IMR-90 (cell line): Measurements from ENCODE around the gene ETV3L. TPM values are rescaled to one million over a fixed set of nuclear protein-coding genes. Genes with fewer than 3 reads are reported as not detected.

Experiments
- ATAC-seq: fragments of 200-7000 bp; cut with Tn5 transposase; 2 replicates; pipeline ENCODE4 v1.9.1; 2020; ENCODE audit warnings: low read depth, mild to moderate bottlenecking, moderate library complexity
- BruUV-seq: library from RNA; stranded (reverse); fragments of 400-500 nt; replicated peaks from 2 replicates; lab custom pipeline; 2021; lab: Mats Ljungman, UMichigan
- CTCF ChIA-PET: fragments of 300-600 bp; formaldehyde crosslinking; extraction: SDS; loops from one replicate; lab custom pipeline; 2021; ENCODE audit warnings: antibody characterized with exemption; lab: Yijun Ruan, JAX
- POLR2A ChIA-PET: fragments of 300-600 bp; sonication (Branson Sonifier 250); formaldehyde crosslinking; loops from one replicate; lab custom pipeline; 2022; ENCODE audit warnings: antibody characterized with exemption; ENCODE audit not compliant: unreplicated experiment; lab: Charles Lee
- DNase-seq: peaks from one replicate; pipeline ENCODE4 v3.0.0; 2013
- H2AFZ ChIP-seq: replicated peaks from 2 replicates; pipeline ENCODE3; 2013; ENCODE audit warnings: low read length, mild to moderate bottlenecking; ENCODE audit not compliant: poor library complexity
- H2AK5ac ChIP-seq: 2 replicates; pipeline ENCODE4 v1.6.1; 2013; ENCODE audit warnings: low read depth, low read length, inconsistent platforms
- H2AK9ac ChIP-seq: replicated peaks from 2 replicates; pipeline ENCODE3; 2013; ENCODE audit warnings: mild to moderate bottlenecking, low read depth, low read length, moderate library complexity; ENCODE audit not compliant: poor library complexity
- H2BK120ac ChIP-seq: 2 replicates; pipeline ENCODE4 v1.6.1; 2013; ENCODE audit warnings: low read depth, low read length, inconsistent platforms
- H2BK15ac ChIP-seq: 3 replicates; pipeline ENCODE4 v1.6.1; 2013; ENCODE audit warnings: low read depth, low read length, inconsistent platforms
- H2BK20ac ChIP-seq: 2 replicates; pipeline ENCODE4 v1.6.1; 2013; ENCODE audit warnings: low read depth, mild to moderate bottlenecking, inconsistent platforms, low read length, moderate library complexity
- H2BK5ac ChIP-seq: 2 replicates; pipeline ENCODE4 v1.6.1; 2013; ENCODE audit warnings: mild to moderate bottlenecking, low read depth, low read length, inconsistent platforms; ENCODE audit not compliant: poor library complexity, severe bottlenecking
- H3K14ac ChIP-seq: replicated peaks from 2 replicates; pipeline ENCODE4 v1.6.1; 2013; ENCODE audit warnings: low read depth, low read length, inconsistent platforms
- H3K18ac ChIP-seq: 2 replicates; pipeline ENCODE4 v1.6.1; 2013; ENCODE audit warnings: low read depth, low read length, control low read depth
- H3K23ac ChIP-seq: 2 replicates; pipeline ENCODE4 v1.6.1; 2013; ENCODE audit warnings: low read depth, low read length, inconsistent platforms
- H3K27ac ChIP-seq: 2 replicates; pipeline ENCODE4 v1.5.1; 2013; ENCODE audit warnings: mild to moderate bottlenecking, control low read depth, low read length; ENCODE audit not compliant: insufficient read depth
- H3K27me3 ChIP-seq: 2 replicates; pipeline ENCODE4 v1.6.1; 2013; ENCODE audit warnings: low read length; ENCODE audit not compliant: control insufficient read depth, insufficient read depth
- H3K36me3 ChIP-seq: 2 replicates; pipeline ENCODE4 v1.6.1; 2013; ENCODE audit warnings: low read length, mixed read lengths; ENCODE audit not compliant: control insufficient read depth, insufficient read depth
- H3K4ac ChIP-seq: 2 replicates; pipeline ENCODE4 v1.6.1; 2013; ENCODE audit warnings: low read depth, low read length, inconsistent platforms
- H3K4me1 ChIP-seq: 2 replicates; pipeline ENCODE4 v1.6.1; 2013; ENCODE audit warnings: low read length, mixed read lengths; ENCODE audit not compliant: control insufficient read depth, insufficient read depth
- H3K4me2 ChIP-seq: 2 replicates; pipeline ENCODE4 v1.6.1; 2013; ENCODE audit warnings: low read depth, mild to moderate bottlenecking, control low read depth, low read length, moderate library complexity
- H3K4me3 ChIP-seq: 2 replicates; pipeline ENCODE4 v1.5.1; 2013; ENCODE audit warnings: low read depth, mild to moderate bottlenecking, control low read depth, low read length, moderate library complexity; ENCODE audit not compliant: insufficient read depth
- H3K56ac ChIP-seq: 2 replicates; pipeline ENCODE4 v1.6.1; 2013; ENCODE audit warnings: low read length, inconsistent platforms; ENCODE audit not compliant: insufficient read depth; ENCODE audit errors: extremely low read depth
- H3K79me1 ChIP-seq, 2 experiments: 2 replicates each; pipeline ENCODE4 v1.6.1; 2013; ENCODE audit warnings: low read length in 2 of 2, inconsistent platforms in 1 of 2, low read depth in 1 of 2
- H3K9ac ChIP-seq: 2 replicates; pipeline ENCODE4 v1.6.1; 2013; ENCODE audit warnings: low read depth, low read length, control low read depth
- H3K9me1 ChIP-seq: 2 replicates; pipeline ENCODE4 v1.6.1; 2013; ENCODE audit warnings: low read length, inconsistent platforms; ENCODE audit not compliant: insufficient read depth
- H3K9me3 ChIP-seq: 2 replicates; pipeline ENCODE4 v1.6.1; 2013; ENCODE audit warnings: low read length; ENCODE audit not compliant: control insufficient read depth, insufficient read depth
- H4K20me1 ChIP-seq: 2 replicates; pipeline ENCODE4 v1.6.1; 2013; ENCODE audit warnings: low read length, inconsistent platforms; ENCODE audit not compliant: insufficient read depth
- H4K5ac ChIP-seq: 2 replicates; pipeline ENCODE4 v1.6.1; 2013; ENCODE audit warnings: mild to moderate bottlenecking, low read depth, low read length, control low read depth
- H4K8ac ChIP-seq, 2 experiments: 2 replicates each; pipeline ENCODE4 v1.6.1; 2013; ENCODE audit warnings: low read depth in 2 of 2, low read length in 2 of 2, control low read depth in 1 of 2, inconsistent platforms in 1 of 2
- H4K91ac ChIP-seq: 2 replicates; pipeline ENCODE4 v1.6.1; 2013; ENCODE audit warnings: low read depth, low read length, inconsistent platforms; ENCODE audit not compliant: insufficient read depth
- BHLHE40 ChIP-seq: fragments of 150-350 bp; IDR thresholded peaks from 2 replicates; pipeline ENCODE4 v1.6.1; 2016; ENCODE audit warnings: mild to moderate bottlenecking, low read depth, low read length
- CEBPB ChIP-seq: IDR thresholded peaks from 2 replicates; pipeline ENCODE4 v1.6.1; 2012; ENCODE audit warnings: low read depth, low read length, improper control_type of control experiment
- CHD1 ChIP-seq: IDR thresholded peaks from 2 replicates; pipeline ENCODE4 v1.6.1; 2012; ENCODE audit warnings: low read depth, low read length, improper control_type of control experiment
- FOS ChIP-seq: fragments of 150-350 bp; IDR thresholded peaks from 2 replicates; pipeline ENCODE4 v1.6.1; 2016; ENCODE audit warnings: low read depth, low read length
- MAFK ChIP-seq: IDR thresholded peaks from 2 replicates; pipeline ENCODE4 v1.6.1; 2012; ENCODE audit warnings: low read depth, low read length, improper control_type of control experiment
- MAZ ChIP-seq: IDR thresholded peaks from 2 replicates; pipeline ENCODE4 v1.6.1; 2012; ENCODE audit warnings: low read depth, mild to moderate bottlenecking, low read length, improper control_type of control experiment, moderate library complexity, borderline replicate concordance
- MXI1 ChIP-seq: IDR thresholded peaks from 2 replicates; pipeline ENCODE4 v1.6.1; 2012; ENCODE audit warnings: low read depth, mild to moderate bottlenecking, low read length, moderate library complexity, borderline replicate concordance
- NFE2L2 ChIP-seq: fragments of 150-350 bp; IDR thresholded peaks from 2 replicates; pipeline ENCODE4 v1.6.1; 2016; ENCODE audit warnings: low read depth, mild to moderate bottlenecking, low read length
- POLR2A ChIP-seq: IDR thresholded peaks from 2 replicates; pipeline ENCODE4 v1.6.1; 2012; ENCODE audit warnings: mild to moderate bottlenecking, low read depth, low read length
- RAD21 ChIP-seq: IDR thresholded peaks from 2 replicates; pipeline ENCODE4 v1.6.1; 2012; ENCODE audit warnings: low read length, improper control_type of control experiment
- RCOR1 ChIP-seq: IDR thresholded peaks from 2 replicates; pipeline ENCODE4 v1.6.1; 2012; ENCODE audit warnings: mild to moderate bottlenecking, low read length, improper control_type of control experiment; ENCODE audit not compliant: insufficient replicate concordance
- RFX5 ChIP-seq: IDR thresholded peaks from 2 replicates; pipeline ENCODE4 v1.8.0; 2012; ENCODE audit warnings: low read depth, mild to moderate bottlenecking, low read length, moderate library complexity
- SMC3 ChIP-seq: fragments of 150-350 bp; IDR thresholded peaks from 2 replicates; pipeline ENCODE4 v1.6.1; 2016; ENCODE audit warnings: low read depth, mild to moderate bottlenecking, antibody characterized with exemption, low read length, moderate library complexity
- WGBS, 2 experiments: methylation state at CpG; one replicate each; pipeline versions ENCODE4 v1.1.5 to v1.1.7; 2013; ENCODE audit warnings: missing lambda C conversion rate in 2 of 2; ENCODE audit not compliant: insufficient read length in 1 of 2; ENCODE audit errors: extremely low coverage in 2 of 2; 5-methylcytosine and 5-hydroxymethylcytosine counted together
- dilution Hi-C: fragments of 300-500 bp; cut with HindIII; formaldehyde crosslinking; loops from one replicate; pipeline ENCODE4 v1.14.3; 2018; ENCODE audit warnings: low sequenced_read_pairs; ENCODE audit not compliant: unreplicated experiment
- in situ Hi-C: fragments of 300-500 bp; cut with MboI; formaldehyde crosslinking; loops from 3 replicates; pipeline ENCODE4 v1.14.3; 2019; ENCODE audit warnings: low sequenced_read_pairs, inconsistent platforms, mixed read lengths
- intact Hi-C: fragments of 100-400 bp; cut with micrococcal nuclease; formaldehyde crosslinking; loops from 2 replicates; pipeline ENCODE4 v1.10.0; 2022
- polyA plus RNA-seq, 3 experiments: library from polyadenylated mRNA; depleted of rRNA; stranded (reverse); fragments of >200 nt; gene quantifications; 2 replicates each; pipeline ENCODE4 v1.2.3, GENCODE V29; 2012; ENCODE audit warnings: low replicate concordance in 1 of 3
- total RNA-seq: library from RNA; depleted of rRNA; stranded (reverse); fragments of >200 nt; gene quantifications from 2 replicates; pipeline ENCODE4 v1.2.3, GENCODE V29; 2012
- TF ChIP-seq, protein P1 (sequence below): fragments of 150-350 bp; IDR thresholded peaks from 2 replicates; pipeline ENCODE4 v1.6.1; 2016; ENCODE audit warnings: low read depth, mild to moderate bottlenecking, low read length, moderate library complexity, borderline replicate concordance
- TF ChIP-seq, protein P2 (sequence below): fragments of 150-350 bp; IDR thresholded peaks from 2 replicates; pipeline ENCODE4 v1.6.1; 2017; ENCODE audit warnings: mild to moderate bottlenecking, antibody characterized with exemption, low read length, low read depth
- TF ChIP-seq, protein P3 (sequence below): conservative IDR thresholded peaks from 2 replicates; pipeline ENCODE4 v1.5.1; 2012; ENCODE audit warnings: mild to moderate bottlenecking, low read depth, low read length, improper control_type of control experiment

Gene ETV3L
- total and polyA plus RNA-seq, 2 of the 4 experiments (the other 2 are of a cell fraction) = not detected

DNA sequence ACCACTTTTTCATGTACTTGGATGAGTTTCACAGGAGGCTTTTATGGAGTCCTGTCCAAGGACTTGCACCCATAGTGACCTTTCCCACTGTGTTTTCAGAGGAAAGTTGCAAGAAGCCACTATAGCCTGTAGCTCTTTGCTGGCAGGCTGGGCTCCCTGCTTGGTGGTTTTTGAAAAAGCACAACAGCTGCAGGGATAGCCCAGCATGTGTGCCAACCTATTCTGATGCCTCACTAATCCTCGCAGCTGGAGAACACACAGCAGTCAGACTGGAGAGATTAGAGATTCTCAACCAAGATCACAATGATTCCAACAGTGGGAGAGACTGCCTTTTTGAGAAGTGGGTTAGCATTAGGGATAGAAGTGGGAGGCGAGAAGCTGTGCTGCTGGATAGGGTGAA, 30.0 kb downstream of the ETV3L start:
- no peaks in the 10 kb centered on the region for H3K4me1 ChIP-seq
- H4K91ac ChIP-seq = no peak overlapping the region
- dilution Hi-C loops = no loop called here
- H2BK120ac ChIP-seq = no peak overlapping the region
- no CpG with 5 or more reads among the region's 2 CpGs for WGBS, 2 experiments
- H3K56ac ChIP-seq = no peak overlapping the region
- BruUV-seq = no TSS peak
- no peak overlapping the region for H2AK9ac ChIP-seq
- TF ChIP-seq CHD1 (no peak), MAFK (no peak), MXI1 (no peak), NFE2L2 (no peak), MAZ (no peak), POLR2A (no peak), RFX5 (no peak), RCOR1 (no peak), SMC3 (no peak), BHLHE40 (no peak), RAD21 (no peak), CEBPB (no peak), FOS (no peak)
- TF ChIP-seq, protein P1, sequence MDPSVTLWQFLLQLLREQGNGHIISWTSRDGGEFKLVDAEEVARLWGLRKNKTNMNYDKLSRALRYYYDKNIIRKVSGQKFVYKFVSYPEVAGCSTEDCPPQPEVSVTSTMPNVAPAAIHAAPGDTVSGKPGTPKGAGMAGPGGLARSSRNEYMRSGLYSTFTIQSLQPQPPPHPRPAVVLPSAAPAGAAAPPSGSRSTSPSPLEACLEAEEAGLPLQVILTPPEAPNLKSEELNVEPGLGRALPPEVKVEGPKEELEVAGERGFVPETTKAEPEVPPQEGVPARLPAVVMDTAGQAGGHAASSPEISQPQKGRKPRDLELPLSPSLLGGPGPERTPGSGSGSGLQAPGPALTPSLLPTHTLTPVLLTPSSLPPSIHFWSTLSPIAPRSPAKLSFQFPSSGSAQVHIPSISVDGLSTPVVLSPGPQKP = no peak
- TF ChIP-seq, protein P2, sequence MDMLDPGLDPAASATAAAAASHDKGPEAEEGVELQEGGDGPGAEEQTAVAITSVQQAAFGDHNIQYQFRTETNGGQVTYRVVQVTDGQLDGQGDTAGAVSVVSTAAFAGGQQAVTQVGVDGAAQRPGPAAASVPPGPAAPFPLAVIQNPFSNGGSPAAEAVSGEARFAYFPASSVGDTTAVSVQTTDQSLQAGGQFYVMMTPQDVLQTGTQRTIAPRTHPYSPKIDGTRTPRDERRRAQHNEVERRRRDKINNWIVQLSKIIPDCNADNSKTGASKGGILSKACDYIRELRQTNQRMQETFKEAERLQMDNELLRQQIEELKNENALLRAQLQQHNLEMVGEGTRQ = no peak
- TF ChIP-seq, protein P3, sequence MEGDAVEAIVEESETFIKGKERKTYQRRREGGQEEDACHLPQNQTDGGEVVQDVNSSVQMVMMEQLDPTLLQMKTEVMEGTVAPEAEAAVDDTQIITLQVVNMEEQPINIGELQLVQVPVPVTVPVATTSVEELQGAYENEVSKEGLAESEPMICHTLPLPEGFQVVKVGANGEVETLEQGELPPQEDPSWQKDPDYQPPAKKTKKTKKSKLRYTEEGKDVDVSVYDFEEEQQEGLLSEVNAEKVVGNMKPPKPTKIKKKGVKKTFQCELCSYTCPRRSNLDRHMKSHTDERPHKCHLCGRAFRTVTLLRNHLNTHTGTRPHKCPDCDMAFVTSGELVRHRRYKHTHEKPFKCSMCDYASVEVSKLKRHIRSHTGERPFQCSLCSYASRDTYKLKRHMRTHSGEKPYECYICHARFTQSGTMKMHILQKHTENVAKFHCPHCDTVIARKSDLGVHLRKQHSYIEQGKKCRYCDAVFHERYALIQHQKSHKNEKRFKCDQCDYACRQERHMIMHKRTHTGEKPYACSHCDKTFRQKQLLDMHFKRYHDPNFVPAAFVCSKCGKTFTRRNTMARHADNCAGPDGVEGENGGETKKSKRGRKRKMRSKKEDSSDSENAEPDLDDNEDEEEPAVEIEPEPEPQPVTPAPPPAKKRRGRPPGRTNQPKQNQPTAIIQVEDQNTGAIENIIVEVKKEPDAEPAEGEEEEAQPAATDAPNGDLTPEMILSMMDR = no peak
- intact Hi-C loops = no loop called here
- H3K18ac ChIP-seq = no peak overlapping the region
- no peaks in the 10 kb centered on the region for H3K79me1 ChIP-seq
- no peak overlapping the region for H3K4me3 ChIP-seq
- H3K4me2 ChIP-seq = no peak overlapping the region
- H2AK5ac ChIP-seq = no peak overlapping the region
- no peak overlapping the region for H3K4ac ChIP-seq
- H3K27ac ChIP-seq = no peak overlapping the region
- no peaks in the 10 kb centered on the region for H3K9me3 ChIP-seq
- no peak overlapping the region for H2BK5ac ChIP-seq
- ChIA-PET CTCF (interaction anchor here (0.9 to 1.5 kb wide), 2 partner anchors 17 to 20 kb away, joined by 4 read pairs; no protein-coding TSS in a partner anchor), POLR2A (no interaction called here)
- H3K23ac ChIP-seq = no peak overlapping the region
- no peaks in the 10 kb centered on the region for H3K36me3 ChIP-seq
- no peak overlapping the region for H4K5ac ChIP-seq
- no peak overlapping the region for H3K14ac ChIP-seq
- ATAC-seq (no peak), DNase-seq (no peak)
- H3K9me1 ChIP-seq = no peaks in the 10 kb centered on the region
- H4K20me1 ChIP-seq = no peaks in the 10 kb centered on the region
- in situ Hi-C loops = no loop called here
- peaks cover 21% of the 10 kb centered on the region for H3K27me3 ChIP-seq
- no peak overlapping the region for H2BK20ac ChIP-seq
- no peak overlapping the region for H4K8ac ChIP-seq
- no peak overlapping the region for H2AFZ ChIP-seq
- no peak overlapping the region for H3K9ac ChIP-seq
- H2BK15ac ChIP-seq = no peak overlapping the region
